ENCODE measurements around the gene FTCD. TPM values are rescaled to one million over a fixed set of nuclear protein-coding genes. Genes with fewer than 3 reads are reported as not detected.

The FTCD gene
- total and polyA plus RNA-seq, 2 of the 4 experiments (the other 2 are of a cell fraction) = 0.55 TPM; not detected in 1

DNA sequence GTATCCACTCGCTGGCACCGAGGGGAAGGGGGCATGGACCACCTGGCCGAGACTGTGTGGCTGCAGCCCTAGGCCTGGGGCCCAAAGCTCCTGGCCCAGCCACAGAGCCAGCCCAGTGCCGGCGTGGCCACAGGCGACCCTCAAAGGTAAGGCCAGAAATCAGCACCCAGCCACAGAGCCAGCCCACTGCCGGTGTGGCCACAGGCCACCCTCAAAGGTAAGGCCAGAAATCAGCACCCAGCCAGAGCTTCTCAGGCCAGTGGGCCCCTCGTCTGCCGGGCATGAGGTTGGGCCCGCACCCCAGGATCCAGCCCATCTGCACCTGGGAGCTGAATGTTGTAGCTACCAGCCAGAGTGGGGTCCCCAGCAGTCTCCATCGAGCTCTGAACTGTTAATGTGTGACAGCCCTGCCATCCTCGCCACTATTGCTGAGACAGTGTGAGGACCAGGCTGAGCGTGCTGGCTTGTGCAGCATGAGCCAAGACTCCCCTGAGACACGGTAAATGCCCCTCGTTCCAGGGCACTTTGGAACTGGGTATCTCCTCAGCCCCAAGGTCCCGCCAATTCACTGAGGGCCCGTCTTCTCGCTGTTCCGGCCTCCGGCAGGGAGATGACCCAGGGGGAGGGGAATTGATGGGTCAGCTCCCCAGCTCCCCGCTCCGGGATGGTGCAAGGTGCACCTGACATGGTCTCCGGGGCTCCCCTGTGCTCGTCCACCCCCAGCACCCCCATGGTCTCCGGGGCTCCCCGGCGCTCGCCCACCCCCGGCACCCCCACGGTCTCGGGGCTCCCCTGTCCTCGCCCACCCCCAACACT, 4.7 kb upstream of the FTCD start (continued):
- TF ChIP-seq RFX5 (IDR thresholded peaks at IDR 0.05; ENCODE audit: low read depth, low read length) = no peak

DNA sequence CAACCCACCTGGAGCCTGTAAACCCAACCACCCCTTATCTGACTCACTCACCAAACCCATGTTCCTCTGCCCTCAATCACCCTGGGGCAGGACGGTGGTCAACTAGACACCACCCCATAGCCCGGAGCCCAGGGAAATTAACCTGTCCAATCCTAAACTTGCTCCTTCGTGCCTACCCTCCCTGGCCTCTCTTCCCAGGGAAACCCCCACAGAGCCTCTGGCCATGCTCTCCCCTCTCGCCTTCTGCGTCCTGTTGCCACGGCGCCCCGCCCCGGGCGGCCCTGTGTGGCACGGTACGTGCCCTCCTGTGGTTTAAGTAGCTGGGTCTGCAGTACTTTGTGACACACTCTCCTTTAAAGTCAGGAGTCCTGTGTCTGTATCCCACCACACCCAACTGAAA, 4.0 kb upstream of the FTCD start:
- Histone ChIP-seq H3K4me2 (ENCODE audit: low read depth, low read length) (no peak overlapping the region), H3K9ac (ENCODE audit: low read depth, low read length) (no peak overlapping the region), H3K4me1 (ENCODE audit: control insufficient read depth, insufficient read depth, low read length) (no peaks in the 10 kb centered on the region), H3K56ac (ENCODE audit: extremely low read depth, insufficient read depth, low read length) (no peak overlapping the region), H2AK5ac (ENCODE audit: low read depth, low read length) (no peak overlapping the region), H4K20me1 (ENCODE audit: insufficient read depth, low read length) (no peaks in the 10 kb centered on the region), H2AFZ (replicated peaks; ENCODE audit: low read length, poor library complexity) (no peak overlapping the region), H4K5ac (ENCODE audit: low read depth, low read length) (no peak overlapping the region), H3K27ac (ENCODE audit: insufficient read depth, low read length) (no peak overlapping the region), H3K23ac (ENCODE audit: low read depth, low read length) (no peak overlapping the region), H3K9me3 (ENCODE audit: control insufficient read depth, insufficient read depth, low read length) (peaks cover 2% of the 10 kb centered on the region; the same call in 1 of the 2 replicates), H3K36me3 (ENCODE audit: control insufficient read depth, insufficient read depth, low read length) (peaks cover 5% of the 10 kb centered on the region), H2BK15ac (ENCODE audit: low read depth, low read length) (no peak overlapping the region), H3K4me3 (ENCODE audit: insufficient read depth, low read depth, low read length) (no peak overlapping the region), H4K8ac (ENCODE audit: low read depth in 2 of 2, low read length in 2 of 2) (no peak overlapping the region), H2BK5ac (ENCODE audit: low read depth, low read length, poor library complexity, severe bottlenecking) (no peak overlapping the region), H2BK120ac (ENCODE audit: low read depth, low read length) (no peak overlapping the region), H4K91ac (ENCODE audit: insufficient read depth, low read depth, low read length) (no peak overlapping the region), H3K4ac (ENCODE audit: low read depth, low read length) (no peak overlapping the region), H3K27me3 (ENCODE audit: control insufficient read depth, insufficient read depth, low read length) (no peaks in the 10 kb centered on the region), H2BK20ac (ENCODE audit: low read depth, low read length) (no peak overlapping the region), H3K79me1 (ENCODE audit: low read depth in 1 of 2, low read length in 2 of 2) (no peaks in the 10 kb centered on the region), H2AK9ac (replicated peaks; ENCODE audit: low read depth, low read length, poor library complexity) (no peak overlapping the region), H3K18ac (ENCODE audit: low read depth, low read length) (no peak overlapping the region), H3K14ac (replicated peaks; ENCODE audit: low read depth, low read length) (no peak overlapping the region), H3K9me1 (ENCODE audit: insufficient read depth, low read length) (0 out of 2 replicates have a peak, but pooled peaks cover 3% of the 10 kb centered on the region)
- TF ChIP-seq FOS (IDR thresholded peaks at IDR 0.05; ENCODE audit: low read depth, low read length) (no peak), RFX5 (IDR thresholded peaks at IDR 0.05; ENCODE audit: low read depth, low read length) (no peak), MAFK (IDR thresholded peaks at IDR 0.05; ENCODE audit: low read depth, low read length) (no peak), CHD1 (IDR thresholded peaks at IDR 0.05; ENCODE audit: low read depth, low read length) (no peak), RAD21 (IDR thresholded peaks at IDR 0.05; ENCODE audit: low read length) (no peak), CEBPB (IDR thresholded peaks at IDR 0.05; ENCODE audit: low read depth, low read length) (no peak), SMC3 (IDR thresholded peaks at IDR 0.05; ENCODE audit: low read depth, low read length) (no peak), NFE2L2 (IDR thresholded peaks at IDR 0.05; ENCODE audit: low read depth, low read length) (no peak), POLR2A (IDR thresholded peaks at IDR 0.05; ENCODE audit: low read depth, low read length) (no peak)
- TF ChIP-seq, protein P1, sequence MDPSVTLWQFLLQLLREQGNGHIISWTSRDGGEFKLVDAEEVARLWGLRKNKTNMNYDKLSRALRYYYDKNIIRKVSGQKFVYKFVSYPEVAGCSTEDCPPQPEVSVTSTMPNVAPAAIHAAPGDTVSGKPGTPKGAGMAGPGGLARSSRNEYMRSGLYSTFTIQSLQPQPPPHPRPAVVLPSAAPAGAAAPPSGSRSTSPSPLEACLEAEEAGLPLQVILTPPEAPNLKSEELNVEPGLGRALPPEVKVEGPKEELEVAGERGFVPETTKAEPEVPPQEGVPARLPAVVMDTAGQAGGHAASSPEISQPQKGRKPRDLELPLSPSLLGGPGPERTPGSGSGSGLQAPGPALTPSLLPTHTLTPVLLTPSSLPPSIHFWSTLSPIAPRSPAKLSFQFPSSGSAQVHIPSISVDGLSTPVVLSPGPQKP (IDR thresholded peaks at IDR 0.05; ENCODE audit: borderline replicate concordance, low read depth, low read length) = no peak
- BruUV-seq (replicated peaks) = no TSS peak
- ChIA-PET CTCF (no interaction called here), POLR2A (ENCODE audit: unreplicated experiment) (no interaction called here)
- intact Hi-C loops (cut with micrococcal nuclease) = no loop called here
- 93% methylated on average over 11 of the region's 12 CpGs; no CpG with 5 or more reads in 1 of the 2 experiments for WGBS, 2 experiments (ENCODE audit: extremely low coverage in 2 of 2, insufficient read length in 1 of 2)
- DNase-seq (no peak), ATAC-seq (ENCODE audit: low read depth) (no peak)
- dilution Hi-C loops (cut with HindIII; ENCODE audit: low sequenced_read_pairs, unreplicated experiment) = no loop called here
- in situ Hi-C loops (cut with MboI; ENCODE audit: low sequenced_read_pairs) = no loop called here
